ENCODE measurements around the gene RADIL. TPM values are rescaled to one million over a fixed set of nuclear protein-coding genes. Genes with fewer than 3 reads are reported as not detected.
"Not testable (repeated sequence)": the region's sequence is repeated elsewhere in the genome, so short reads cannot be mapped to it uniquely, and the experiment has no call there.

RADIL gene
- total and polyA plus RNA-seq, 9 of the 15 experiments (the other 6 are each of a cell fraction or from before 2014, with no cell fraction given): 0.06 to 8.1 (median 1.9) TPM; not detected in 1

DNA sequence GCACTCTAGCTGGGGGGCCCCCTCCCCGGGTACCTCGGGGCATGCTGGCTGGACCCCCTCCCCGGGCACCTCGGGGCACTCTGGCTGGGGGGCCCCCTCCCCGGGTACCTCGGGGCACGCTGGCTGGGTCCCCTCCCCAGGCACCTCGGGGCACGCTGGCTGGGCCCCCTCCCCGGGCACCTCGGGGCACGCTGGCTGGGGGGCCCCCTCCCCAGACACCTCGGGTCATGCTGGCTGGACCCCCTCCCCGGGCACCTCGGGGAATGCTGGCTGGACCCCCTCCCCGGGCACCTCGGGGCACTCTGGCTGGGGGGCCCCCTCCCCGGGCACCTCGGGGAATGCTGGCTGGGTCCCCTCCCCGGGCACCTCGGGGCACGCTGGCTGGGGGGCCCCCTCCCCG is 80.9 kb downstream of the RADIL start:
- BruUV-seq (replicated peaks); FAIRE-seq; H3K9ac ChIP-seq (ENCODE audit: insufficient read depth in 1 of 2, low read depth in 2 of 2, low read length in 2 of 2); intact Hi-C loops (cut with micrococcal nuclease); H3K27me3 ChIP-seq (ENCODE audit: control insufficient read depth in 2 of 2, insufficient read depth in 2 of 2, low read length in 2 of 2); DNase-seq (ENCODE audit: extremely low read depth in 1 of 4, low spot score in 3 of 4); POLR2A ChIA-PET; H3K9me1 ChIP-seq (ENCODE audit: control insufficient read depth, insufficient read depth, low read length); H3K36me3 ChIP-seq (ENCODE audit: control insufficient read depth, insufficient read depth, low read length); ATAC-seq; H3K4me3 ChIP-seq; H3K79me2 ChIP-seq (ENCODE audit: control insufficient read depth, insufficient read depth, low read length); in situ Hi-C loops (cut with MboI); H3K9me3 ChIP-seq (replicated peaks; ENCODE audit: control insufficient read depth, insufficient read depth, low read depth, low read length); CTCF ChIA-PET (ENCODE audit: low intra/inter-chr PET ratio); H2AFZ ChIP-seq (ENCODE audit: low read depth, low read length); H3K27ac ChIP-seq (ENCODE audit: extremely low read depth, low read depth, low read length); H3K4me2 ChIP-seq (ENCODE audit: insufficient read depth, low read length): not testable (repeated sequence)
- WGBS (ENCODE audit: insufficient coverage, low coverage, missing lambda C conversion rate): no CpG with 5 or more reads among the region's 23 CpGs
- Histone ChIP-seq H4K20me1 (replicated peaks; ENCODE audit: control insufficient read depth, insufficient read depth, low read length) (peaks cover 12% of the 10 kb centered on the region; the same call in 1 of the 2 replicates), H3K4me1 (replicated peaks in 1 of 2; ENCODE audit: control insufficient read depth in 2 of 2, insufficient read depth in 2 of 2, low read length in 2 of 2) (peaks cover 0 to 53% of the 10 kb centered on the region in 2 experiments; a peak in 2 of 5 replicates)

DNA sequence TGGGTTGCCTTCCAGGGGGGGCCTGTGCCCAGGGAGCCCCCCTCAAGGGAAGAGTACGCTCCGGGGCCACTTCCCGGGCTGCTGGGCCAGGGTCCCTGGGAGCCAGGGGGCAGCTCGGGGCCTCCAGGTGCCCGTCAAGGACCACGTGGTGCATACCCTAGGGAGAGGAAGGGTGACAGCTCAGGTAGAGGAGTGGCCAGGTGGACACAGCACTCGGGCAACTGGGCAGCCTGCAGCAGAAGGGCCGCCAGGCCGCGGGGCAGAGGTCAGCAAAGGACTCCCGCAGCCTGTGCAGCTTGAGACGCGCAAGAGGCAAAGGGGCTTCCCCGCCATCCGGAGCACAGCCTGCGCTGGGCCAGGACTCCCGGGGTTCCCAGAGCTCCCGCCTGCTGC is 81.7 kb downstream of the RADIL start:
- Histone ChIP-seq H3K36me3 (ENCODE audit: control insufficient read depth, insufficient read depth, low read length) (no peaks in the 10 kb centered on the region), H3K4me2 (ENCODE audit: insufficient read depth, low read length) (no peak overlapping the region), H3K9me1 (ENCODE audit: control insufficient read depth, insufficient read depth, low read length) (no peaks in the 10 kb centered on the region), H3K9me3 (replicated peaks; ENCODE audit: control insufficient read depth, insufficient read depth, low read depth, low read length) (no peaks in the 10 kb centered on the region), H2AFZ (ENCODE audit: low read depth, low read length) (no peak overlapping the region), H3K79me2 (ENCODE audit: control insufficient read depth, insufficient read depth, low read length) (no peaks in the 10 kb centered on the region), H3K27me3 (ENCODE audit: control insufficient read depth in 2 of 2, insufficient read depth in 2 of 2, low read length in 2 of 2) (peaks cover 0 to 3% of the 10 kb centered on the region in 2 experiments; a peak in 2 of 5 replicates), H3K9ac (ENCODE audit: insufficient read depth in 1 of 2, low read depth in 2 of 2, low read length in 2 of 2) (no peak overlapping the region), H3K4me3 (no peak overlapping the region), H3K4me1 (replicated peaks in 1 of 2; ENCODE audit: control insufficient read depth in 2 of 2, insufficient read depth in 2 of 2, low read length in 2 of 2) (peaks cover 0 to 56% of the 10 kb centered on the region in 2 experiments; a peak in 2 of 5 replicates), H3K27ac (ENCODE audit: extremely low read depth, low read depth, low read length) (no peak overlapping the region), H4K20me1 (replicated peaks; ENCODE audit: control insufficient read depth, insufficient read depth, low read length) (peaks cover 12% of the 10 kb centered on the region; the same call in 1 of the 2 replicates)
- FAIRE-seq (no peak), DNase-seq (ENCODE audit: extremely low read depth in 1 of 4, low spot score in 3 of 4) (no peak), ATAC-seq (no peak)
- ChIA-PET POLR2A (no interaction called here), CTCF (ENCODE audit: low intra/inter-chr PET ratio) (no interaction called here)
- intact Hi-C loops (cut with micrococcal nuclease) (no loop called here), in situ Hi-C loops (cut with MboI) (no loop called here)
- 36% methylated on average over 6 of the region's 18 CpGs for WGBS (ENCODE audit: insufficient coverage, low coverage, missing lambda C conversion rate)
- BruUV-seq (replicated peaks): no TSS peak
- TF ChIP-seq SMARCA5 (IDR thresholded peaks at IDR 0.05): no peak
- peak; percentile 4; the same call in 1 of the 2 replicates for TF ChIP-seq POLR2G (IDR thresholded peaks at IDR 0.05; ENCODE audit: low read depth, low read length)
